IMR-90 (cell line): ENCODE data around the gene GH2. TPM values are rescaled to one million over a fixed set of nuclear protein-coding genes. Genes with fewer than 3 reads are reported as not detected.

ENCODE experiments used
- ATAC-seq: fragments of 200-7000 bp; cut with Tn5 transposase; 2 replicates; pipeline ENCODE4 v1.9.1; 2020; ENCODE audit warnings: low read depth, mild to moderate bottlenecking, moderate library complexity
- BruUV-seq: library from RNA; stranded (reverse); fragments of 400-500 nt; replicated peaks from 2 replicates; lab custom pipeline; 2021; lab: Mats Ljungman, UMichigan
- CTCF ChIA-PET: fragments of 300-600 bp; formaldehyde crosslinking; extraction: SDS; loops from one replicate; lab custom pipeline; 2021; ENCODE audit warnings: antibody characterized with exemption; lab: Yijun Ruan, JAX
- POLR2A ChIA-PET: fragments of 300-600 bp; sonication (Branson Sonifier 250); formaldehyde crosslinking; loops from one replicate; lab custom pipeline; 2022; ENCODE audit warnings: antibody characterized with exemption; ENCODE audit not compliant: unreplicated experiment; lab: Charles Lee
- DNase-seq: peaks from one replicate; pipeline ENCODE4 v3.0.0; 2013
- H2AFZ ChIP-seq: replicated peaks from 2 replicates; pipeline ENCODE3; 2013; ENCODE audit warnings: low read length, mild to moderate bottlenecking; ENCODE audit not compliant: poor library complexity
- H2AK5ac ChIP-seq: 2 replicates; pipeline ENCODE4 v1.6.1; 2013; ENCODE audit warnings: low read depth, low read length, inconsistent platforms
- H2AK9ac ChIP-seq: replicated peaks from 2 replicates; pipeline ENCODE3; 2013; ENCODE audit warnings: mild to moderate bottlenecking, low read depth, low read length, moderate library complexity; ENCODE audit not compliant: poor library complexity
- H2BK120ac ChIP-seq: 2 replicates; pipeline ENCODE4 v1.6.1; 2013; ENCODE audit warnings: low read depth, low read length, inconsistent platforms
- H2BK15ac ChIP-seq: 3 replicates; pipeline ENCODE4 v1.6.1; 2013; ENCODE audit warnings: low read depth, low read length, inconsistent platforms
- H2BK20ac ChIP-seq: 2 replicates; pipeline ENCODE4 v1.6.1; 2013; ENCODE audit warnings: low read depth, mild to moderate bottlenecking, inconsistent platforms, low read length, moderate library complexity
- H2BK5ac ChIP-seq: 2 replicates; pipeline ENCODE4 v1.6.1; 2013; ENCODE audit warnings: mild to moderate bottlenecking, low read depth, low read length, inconsistent platforms; ENCODE audit not compliant: poor library complexity, severe bottlenecking
- H3K14ac ChIP-seq: replicated peaks from 2 replicates; pipeline ENCODE4 v1.6.1; 2013; ENCODE audit warnings: low read depth, low read length, inconsistent platforms
- H3K18ac ChIP-seq: 2 replicates; pipeline ENCODE4 v1.6.1; 2013; ENCODE audit warnings: low read depth, low read length, control low read depth
- H3K23ac ChIP-seq: 2 replicates; pipeline ENCODE4 v1.6.1; 2013; ENCODE audit warnings: low read depth, low read length, inconsistent platforms
- H3K27ac ChIP-seq: 2 replicates; pipeline ENCODE4 v1.5.1; 2013; ENCODE audit warnings: mild to moderate bottlenecking, control low read depth, low read length; ENCODE audit not compliant: insufficient read depth
- H3K27me3 ChIP-seq: 2 replicates; pipeline ENCODE4 v1.6.1; 2013; ENCODE audit warnings: low read length; ENCODE audit not compliant: control insufficient read depth, insufficient read depth
- H3K36me3 ChIP-seq: 2 replicates; pipeline ENCODE4 v1.6.1; 2013; ENCODE audit warnings: low read length, mixed read lengths; ENCODE audit not compliant: control insufficient read depth, insufficient read depth
- H3K4ac ChIP-seq: 2 replicates; pipeline ENCODE4 v1.6.1; 2013; ENCODE audit warnings: low read depth, low read length, inconsistent platforms
- H3K4me1 ChIP-seq: 2 replicates; pipeline ENCODE4 v1.6.1; 2013; ENCODE audit warnings: low read length, mixed read lengths; ENCODE audit not compliant: control insufficient read depth, insufficient read depth
- H3K4me2 ChIP-seq: 2 replicates; pipeline ENCODE4 v1.6.1; 2013; ENCODE audit warnings: low read depth, mild to moderate bottlenecking, control low read depth, low read length, moderate library complexity
- H3K4me3 ChIP-seq: 2 replicates; pipeline ENCODE4 v1.5.1; 2013; ENCODE audit warnings: low read depth, mild to moderate bottlenecking, control low read depth, low read length, moderate library complexity; ENCODE audit not compliant: insufficient read depth
- H3K56ac ChIP-seq: 2 replicates; pipeline ENCODE4 v1.6.1; 2013; ENCODE audit warnings: low read length, inconsistent platforms; ENCODE audit not compliant: insufficient read depth; ENCODE audit errors: extremely low read depth
- H3K79me1 ChIP-seq, 2 experiments: 2 replicates each; pipeline ENCODE4 v1.6.1; 2013; ENCODE audit warnings: low read length in 2 of 2, inconsistent platforms in 1 of 2, low read depth in 1 of 2
- H3K9ac ChIP-seq: 2 replicates; pipeline ENCODE4 v1.6.1; 2013; ENCODE audit warnings: low read depth, low read length, control low read depth
- H3K9me1 ChIP-seq: 2 replicates; pipeline ENCODE4 v1.6.1; 2013; ENCODE audit warnings: low read length, inconsistent platforms; ENCODE audit not compliant: insufficient read depth
- H3K9me3 ChIP-seq: 2 replicates; pipeline ENCODE4 v1.6.1; 2013; ENCODE audit warnings: low read length; ENCODE audit not compliant: control insufficient read depth, insufficient read depth
- H4K20me1 ChIP-seq: 2 replicates; pipeline ENCODE4 v1.6.1; 2013; ENCODE audit warnings: low read length, inconsistent platforms; ENCODE audit not compliant: insufficient read depth
- H4K5ac ChIP-seq: 2 replicates; pipeline ENCODE4 v1.6.1; 2013; ENCODE audit warnings: mild to moderate bottlenecking, low read depth, low read length, control low read depth
- H4K8ac ChIP-seq, 2 experiments: 2 replicates each; pipeline ENCODE4 v1.6.1; 2013; ENCODE audit warnings: low read depth in 2 of 2, low read length in 2 of 2, control low read depth in 1 of 2, inconsistent platforms in 1 of 2
- H4K91ac ChIP-seq: 2 replicates; pipeline ENCODE4 v1.6.1; 2013; ENCODE audit warnings: low read depth, low read length, inconsistent platforms; ENCODE audit not compliant: insufficient read depth
- BHLHE40 ChIP-seq: fragments of 150-350 bp; IDR thresholded peaks from 2 replicates; pipeline ENCODE4 v1.6.1; 2016; ENCODE audit warnings: mild to moderate bottlenecking, low read depth, low read length
- CEBPB ChIP-seq: IDR thresholded peaks from 2 replicates; pipeline ENCODE4 v1.6.1; 2012; ENCODE audit warnings: low read depth, low read length, improper control_type of control experiment
- CHD1 ChIP-seq: IDR thresholded peaks from 2 replicates; pipeline ENCODE4 v1.6.1; 2012; ENCODE audit warnings: low read depth, low read length, improper control_type of control experiment
- CTCF ChIP-seq: conservative IDR thresholded peaks from 2 replicates; pipeline ENCODE4 v1.5.1; 2012; ENCODE audit warnings: mild to moderate bottlenecking, low read depth, low read length, improper control_type of control experiment
- FOS ChIP-seq: fragments of 150-350 bp; IDR thresholded peaks from 2 replicates; pipeline ENCODE4 v1.6.1; 2016; ENCODE audit warnings: low read depth, low read length
- MAFK ChIP-seq: IDR thresholded peaks from 2 replicates; pipeline ENCODE4 v1.6.1; 2012; ENCODE audit warnings: low read depth, low read length, improper control_type of control experiment
- MAZ ChIP-seq: IDR thresholded peaks from 2 replicates; pipeline ENCODE4 v1.6.1; 2012; ENCODE audit warnings: low read depth, mild to moderate bottlenecking, low read length, improper control_type of control experiment, moderate library complexity, borderline replicate concordance
- MXI1 ChIP-seq: IDR thresholded peaks from 2 replicates; pipeline ENCODE4 v1.6.1; 2012; ENCODE audit warnings: low read depth, mild to moderate bottlenecking, low read length, moderate library complexity, borderline replicate concordance
- NFE2L2 ChIP-seq: fragments of 150-350 bp; IDR thresholded peaks from 2 replicates; pipeline ENCODE4 v1.6.1; 2016; ENCODE audit warnings: low read depth, mild to moderate bottlenecking, low read length
- POLR2A ChIP-seq: IDR thresholded peaks from 2 replicates; pipeline ENCODE4 v1.6.1; 2012; ENCODE audit warnings: mild to moderate bottlenecking, low read depth, low read length
- RCOR1 ChIP-seq: IDR thresholded peaks from 2 replicates; pipeline ENCODE4 v1.6.1; 2012; ENCODE audit warnings: mild to moderate bottlenecking, low read length, improper control_type of control experiment; ENCODE audit not compliant: insufficient replicate concordance
- RFX5 ChIP-seq: IDR thresholded peaks from 2 replicates; pipeline ENCODE4 v1.8.0; 2012; ENCODE audit warnings: low read depth, mild to moderate bottlenecking, low read length, moderate library complexity
- SMC3 ChIP-seq: fragments of 150-350 bp; IDR thresholded peaks from 2 replicates; pipeline ENCODE4 v1.6.1; 2016; ENCODE audit warnings: low read depth, mild to moderate bottlenecking, antibody characterized with exemption, low read length, moderate library complexity
- USF2 ChIP-seq: fragments of 150-350 bp; IDR thresholded peaks from 2 replicates; pipeline ENCODE4 v1.6.1; 2017; ENCODE audit warnings: mild to moderate bottlenecking, antibody characterized with exemption, low read length, low read depth
- WGBS, 2 experiments: methylation state at CpG; one replicate each; pipeline versions ENCODE4 v1.1.5 to v1.1.7; 2013; ENCODE audit warnings: missing lambda C conversion rate in 2 of 2; ENCODE audit not compliant: insufficient read length in 1 of 2; ENCODE audit errors: extremely low coverage in 2 of 2; 5-methylcytosine and 5-hydroxymethylcytosine counted together
- dilution Hi-C: fragments of 300-500 bp; cut with HindIII; formaldehyde crosslinking; loops from one replicate; pipeline ENCODE4 v1.14.3; 2018; ENCODE audit warnings: low sequenced_read_pairs; ENCODE audit not compliant: unreplicated experiment
- in situ Hi-C: fragments of 300-500 bp; cut with MboI; formaldehyde crosslinking; loops from 3 replicates; pipeline ENCODE4 v1.14.3; 2019; ENCODE audit warnings: low sequenced_read_pairs, inconsistent platforms, mixed read lengths
- intact Hi-C: fragments of 100-400 bp; cut with micrococcal nuclease; formaldehyde crosslinking; loops from 2 replicates; pipeline ENCODE4 v1.10.0; 2022
- polyA plus RNA-seq, 3 experiments: library from polyadenylated mRNA; depleted of rRNA; stranded (reverse); fragments of >200 nt; gene quantifications; 2 replicates each; pipeline ENCODE4 v1.2.3, GENCODE V29; 2012; ENCODE audit warnings: low replicate concordance in 1 of 3
- total RNA-seq: library from RNA; depleted of rRNA; stranded (reverse); fragments of >200 nt; gene quantifications from 2 replicates; pipeline ENCODE4 v1.2.3, GENCODE V29; 2012

Gene GH2
- total and polyA plus RNA-seq, 2 of the 4 experiments (the other 2 are of a cell fraction): not detected

- ChIA-PET CTCF (interaction anchor here (0.6 to 1.2 kb wide), 2 partner anchors 14 to 256 kb away, joined by 3 to 4 read pairs; no protein-coding TSS in a partner anchor), POLR2A (no interaction called here)
- H3K9me1 ChIP-seq: no peaks in the 10 kb centered on the region
Observed at GRCh38 chr17:63880706-63881105, 1.0 kb downstream of the GH2 start.

More at GRCh38 chr17:63880706-63881105, 1.0 kb downstream of the GH2 start:
- Histone ChIP-seq H3K79me1 (no peaks in the 10 kb centered on the region), H3K14ac (no peak overlapping the region), H4K5ac (no peak overlapping the region), H2AK5ac (no peak overlapping the region), H4K20me1 (no peaks in the 10 kb centered on the region), H3K23ac (no peak overlapping the region), H3K4me1 (no peaks in the 10 kb centered on the region), H3K4ac (no peak overlapping the region), H3K27ac (no peak overlapping the region), H3K18ac (no peak overlapping the region), H2AK9ac (no peak overlapping the region), H3K27me3 (peaks cover 28% of the 10 kb centered on the region), H4K91ac (no peak overlapping the region), H3K4me2 (no peak overlapping the region), H3K36me3 (no peaks in the 10 kb centered on the region), H3K56ac (no peak overlapping the region), H2BK120ac (no peak overlapping the region), H2AFZ (no peak overlapping the region), H3K9ac (no peak overlapping the region), H3K4me3 (no peak overlapping the region), H2BK5ac (no peak overlapping the region), H3K9me3 (no peaks in the 10 kb centered on the region), H2BK20ac (no peak overlapping the region), H4K8ac (no peak overlapping the region), H2BK15ac (no peak overlapping the region)
- in situ Hi-C loops: no loop called here
- no TSS peak for BruUV-seq
- no peak for DNase-seq
- 93% methylated on average over 3 of the region's 12 CpGs; no CpG with 5 or more reads in 1 of the 2 experiments for WGBS, 2 experiments
- TF ChIP-seq SMC3 (no peak), MAFK (no peak), USF2 (no peak), BHLHE40 (no peak), MAZ (no peak), POLR2A (no peak), RCOR1 (no peak), CTCF (no peak), MXI1 (no peak), FOS (no peak), CEBPB (no peak), RFX5 (no peak), NFE2L2 (no peak), CHD1 (no peak)
- dilution Hi-C loops: no loop called here
- ATAC-seq: no peak
- intact Hi-C loops: no loop called here
